Trophoblast cell (in vitro differentiated cells and primary cell): ENCODE results near the gene FAM72D.
"Not testable (repeated sequence)": the region's sequence is repeated elsewhere in the genome, so short reads cannot be mapped to it uniquely, and the experiment has no call there.

Experiments
- DNase-seq, 2 donors: peaks; one replicate each; pipeline ENCODE4 v3.0.0-alpha.2; 2016
- H2AFZ ChIP-seq: 2 replicates; pipeline ENCODE4 v1.6.1; 2013; ENCODE audit warnings: low read length, moderate library complexity, mild to moderate bottlenecking; ENCODE audit not compliant: insufficient read depth, poor library complexity
- H2AK5ac ChIP-seq: 2 replicates; pipeline ENCODE4 v1.6.1; 2013; ENCODE audit warnings: mild to moderate bottlenecking, low read length
- H2BK120ac ChIP-seq: 2 replicates; pipeline ENCODE4 v1.6.1; 2013; ENCODE audit warnings: low read length, mild to moderate bottlenecking, moderate library complexity; ENCODE audit not compliant: insufficient read depth, poor library complexity
- H2BK12ac ChIP-seq: 2 replicates; pipeline ENCODE4 v1.6.1; 2013; ENCODE audit warnings: mild to moderate bottlenecking, low read length, moderate library complexity
- H2BK5ac ChIP-seq: 2 replicates; pipeline ENCODE4 v1.6.1; 2013; ENCODE audit warnings: low read length, low read depth, moderate library complexity, mild to moderate bottlenecking; ENCODE audit not compliant: poor library complexity
- H3K14ac ChIP-seq: 2 replicates; pipeline ENCODE4 v1.6.1; 2013; ENCODE audit warnings: mild to moderate bottlenecking, low read length
- H3K18ac ChIP-seq: 2 replicates; pipeline ENCODE4 v1.6.1; 2013; ENCODE audit warnings: mild to moderate bottlenecking, low read length
- H3K23ac ChIP-seq: 2 replicates; pipeline ENCODE4 v1.6.1; 2013; ENCODE audit warnings: low read length
- H3K27ac ChIP-seq: 2 replicates; pipeline ENCODE4 v1.5.1; 2013; ENCODE audit warnings: low read depth, mild to moderate bottlenecking, inconsistent platforms, low read length, moderate library complexity
- H3K27me3 ChIP-seq: 2 replicates; pipeline ENCODE4 v1.6.1; 2013; ENCODE audit warnings: inconsistent platforms, mild to moderate bottlenecking, low read length, moderate library complexity; ENCODE audit not compliant: insufficient read depth
- H3K36me3 ChIP-seq, 2 experiments: 1 replicate in 1 of 2; 2 replicates in 1 of 2; pipeline ENCODE4 v1.6.1; 2013; ENCODE audit warnings: low read length in 2 of 2, mild to moderate bottlenecking in 2 of 2, moderate library complexity in 1 of 2; ENCODE audit not compliant: insufficient read depth in 2 of 2, control insufficient read depth in 1 of 2
- H3K4ac ChIP-seq: 2 replicates; pipeline ENCODE4 v1.6.1; 2013; ENCODE audit warnings: low read depth, mild to moderate bottlenecking, low read length, moderate library complexity
- H3K4me1 ChIP-seq, 2 experiments: 1 replicate in 1 of 2; 2 replicates in 1 of 2; pipeline ENCODE4 v1.6.1; 2013; ENCODE audit warnings: low read length in 2 of 2, mild to moderate bottlenecking in 2 of 2, moderate library complexity in 1 of 2; ENCODE audit not compliant: insufficient read depth in 2 of 2, control insufficient read depth in 1 of 2
- H3K4me2 ChIP-seq: 2 replicates; pipeline ENCODE4 v1.6.1; 2013; ENCODE audit warnings: inconsistent platforms, mild to moderate bottlenecking, low read length, moderate library complexity
- H3K4me3 ChIP-seq: 2 replicates; pipeline ENCODE4 v1.5.1; 2013; ENCODE audit warnings: mild to moderate bottlenecking, low read depth, low read length, inconsistent platforms
- H3K79me1 ChIP-seq: one replicate; pipeline ENCODE4 v1.6.1; 2013; ENCODE audit warnings: low read length
- H3K79me2 ChIP-seq: 2 replicates; pipeline ENCODE4 v1.6.1; 2013; ENCODE audit warnings: low read length, mild to moderate bottlenecking; ENCODE audit not compliant: control insufficient read depth, insufficient read depth, poor library complexity
- H3K9ac ChIP-seq: 2 replicates; pipeline ENCODE4 v1.6.1; 2013; ENCODE audit warnings: mild to moderate bottlenecking, low read length
- H3K9me3 ChIP-seq: 2 replicates; pipeline ENCODE4 v1.6.1; 2013; ENCODE audit warnings: low read depth, mild to moderate bottlenecking, control low read depth, inconsistent platforms, low read length; ENCODE audit not compliant: insufficient read depth
- H4K12ac ChIP-seq: 2 replicates; pipeline ENCODE4 v1.6.1; 2013; ENCODE audit warnings: low read depth, mild to moderate bottlenecking, low read length, moderate library complexity
- H4K8ac ChIP-seq: 2 replicates; pipeline ENCODE4 v1.6.1; 2013; ENCODE audit warnings: low read depth, mild to moderate bottlenecking, low read length, moderate library complexity
- H4K91ac ChIP-seq: one replicate; pipeline ENCODE4 v1.6.1; 2013; ENCODE audit warnings: low read depth, mild to moderate bottlenecking, low read length, moderate library complexity
- WGBS: extraction: QIAGEN DNeasy Blood & Tissue Kit; methylation state at CpG from one replicate; pipeline ENCODE4 v1.1.7; 2013; ENCODE audit warnings: missing lambda C conversion rate; ENCODE audit not compliant: insufficient read length, insufficient coverage; ENCODE audit errors: extremely low coverage; 5-methylcytosine and 5-hydroxymethylcytosine counted together

The FAM72D gene

GRCh38 chr1:145127144-145127543 lies 31.4 kb downstream of the FAM72D start:
- H3K27ac ChIP-seq, H3K4ac ChIP-seq, H2AK5ac ChIP-seq, H4K8ac ChIP-seq, H3K14ac ChIP-seq, H4K91ac ChIP-seq, H3K4me3 ChIP-seq, H3K9me3 ChIP-seq, H3K18ac ChIP-seq, H3K79me1 ChIP-seq, DNase-seq, H2BK5ac ChIP-seq, H3K27me3 ChIP-seq, H3K79me2 ChIP-seq, H3K4me1 ChIP-seq, H3K4me2 ChIP-seq, H4K12ac ChIP-seq, H2BK120ac ChIP-seq, H2AFZ ChIP-seq, H3K9ac ChIP-seq, H3K36me3 ChIP-seq, H3K23ac ChIP-seq, H2BK12ac ChIP-seq: not testable (repeated sequence)

- H3K36me3 ChIP-seq, H3K23ac ChIP-seq, H4K91ac ChIP-seq, H3K27me3 ChIP-seq, H3K27ac ChIP-seq, H4K12ac ChIP-seq, H2BK5ac ChIP-seq, H4K8ac ChIP-seq, H3K14ac ChIP-seq, H2BK120ac ChIP-seq, H3K4me2 ChIP-seq, H2AK5ac ChIP-seq, H3K79me2 ChIP-seq, H3K18ac ChIP-seq, H3K79me1 ChIP-seq, H3K4ac ChIP-seq, H2BK12ac ChIP-seq, H3K9me3 ChIP-seq, H3K4me3 ChIP-seq, H3K9ac ChIP-seq, H3K4me1 ChIP-seq, H2AFZ ChIP-seq: not testable (repeated sequence)
- no CpG with 5 or more reads among the region's 14 CpGs for WGBS
- DNase-seq, result peak; percentile 1 to 34
Measured at GRCh38 chr1:145128697-145129469, 33.1 kb downstream of the FAM72D start.

- not testable (repeated sequence) for DNase-seq, H3K9me3 ChIP-seq, H3K4me1 ChIP-seq, H3K79me2 ChIP-seq, H4K91ac ChIP-seq, H3K18ac ChIP-seq, H2BK12ac ChIP-seq, H3K9ac ChIP-seq, H3K4me3 ChIP-seq, H4K12ac ChIP-seq, H4K8ac ChIP-seq, H3K27ac ChIP-seq, H2BK5ac ChIP-seq, H3K4me2 ChIP-seq, H2BK120ac ChIP-seq, H3K14ac ChIP-seq, H2AFZ ChIP-seq, H3K36me3 ChIP-seq, H3K27me3 ChIP-seq, H3K79me1 ChIP-seq, H3K4ac ChIP-seq, H2AK5ac ChIP-seq, H3K23ac ChIP-seq
- WGBS, result no CpG with 5 or more reads among the region's 1 CpG
Measured at GRCh38 chr1:145134476-145134875, 38.7 kb downstream of the FAM72D start.

GRCh38 chr1:145140549-145140948 lies 44.8 kb downstream of the FAM72D start:
- not testable (repeated sequence) for H3K23ac ChIP-seq, H3K27ac ChIP-seq, H3K4me1 ChIP-seq, H3K27me3 ChIP-seq, H3K4me2 ChIP-seq, H2BK12ac ChIP-seq, H3K4me3 ChIP-seq, H2AK5ac ChIP-seq, H3K9ac ChIP-seq, H3K18ac ChIP-seq, H4K12ac ChIP-seq, H3K4ac ChIP-seq, H2AFZ ChIP-seq, H3K14ac ChIP-seq, H4K91ac ChIP-seq, H2BK5ac ChIP-seq, H3K9me3 ChIP-seq, H3K79me1 ChIP-seq, H2BK120ac ChIP-seq, H3K79me2 ChIP-seq, H4K8ac ChIP-seq, H3K36me3 ChIP-seq, DNase-seq
- no CpG with 5 or more reads among the region's 2 CpGs for WGBS
